ENCODE measurements around the gene CATSPER4.

Gene CATSPER4

GRCh38 chr1:26233903-26234643 lies 43.7 kb downstream of the CATSPER4 start, which contains the start of gene CEP85:
CEP85 (plus strand) TSS chr1:26234200; CDS start chr1:26239784, 5,584 bp downstream.
- peak within 1 kb of the TSS; percentile 79 for H3K9ac ChIP-seq (ENCODE audit: low read length)
- DNase-seq, result peak; percentile 98
- no peaks in the 10 kb centered on the region for H3K36me3 ChIP-seq (replicated peaks; ENCODE audit: insufficient read depth, low read length)
- peak within 1 kb of the TSS; percentile 90 for H3K4me2 ChIP-seq (ENCODE audit: low read depth, low read length)
- H3K27ac ChIP-seq (ENCODE audit: low read length), result peak within 1 kb of the TSS; percentile 46; the same call in 1 of the 2 replicates
- peaks cover 21% of the 10 kb centered on the region; the same call in 1 of the 2 replicates for H3K4me1 ChIP-seq (ENCODE audit: low read length)
- H3K9me3 ChIP-seq (replicated peaks; ENCODE audit: insufficient read depth, low read length), result no peaks in the 10 kb centered on the region
- peak within 1 kb of the TSS; percentile 97 for H3K4me3 ChIP-seq (ENCODE audit: low read length)
- TF ChIP-seq EZH2 (optimal IDR thresholded peaks at IDR 0.05; ENCODE audit: low read depth, low read length) (no peak), CTCF (IDR thresholded peaks at IDR 0.05; ENCODE audit: low read length) (peak; percentile 90)
- H3K9me2 ChIP-seq (replicated peaks; ENCODE audit: insufficient read depth, low read length), result no peaks in the 10 kb centered on the region
- no peaks in the 10 kb centered on the region for H4K20me1 ChIP-seq (ENCODE audit: insufficient read depth, low read length)
- H3F3A ChIP-seq (ENCODE audit: insufficient read depth, low read length), result no peaks in the 10 kb centered on the region
- peaks cover 48% of the 10 kb centered on the region for H3K79me2 ChIP-seq (ENCODE audit: low read length)
- peak within 1 kb of the TSS; percentile 97 for H2AFZ ChIP-seq (ENCODE audit: low read length)
- H3K27me3 ChIP-seq (replicated peaks; ENCODE audit: insufficient read depth, low read length), result no peaks in the 10 kb centered on the region

- no peaks in the 10 kb centered on the region for H3K9me3 ChIP-seq (replicated peaks; ENCODE audit: insufficient read depth, low read length)
- no peaks in the 10 kb centered on the region for H3K36me3 ChIP-seq (replicated peaks; ENCODE audit: insufficient read depth, low read length)
- peaks cover 21% of the 10 kb centered on the region; the same call in 1 of the 2 replicates for H3K4me1 ChIP-seq (ENCODE audit: low read length)
- H3K27ac ChIP-seq (ENCODE audit: low read length), result peak overlapping the region; percentile 46; the same call in 1 of the 2 replicates
- no peaks in the 10 kb centered on the region for H4K20me1 ChIP-seq (ENCODE audit: insufficient read depth, low read length)
- H3K9ac ChIP-seq (ENCODE audit: low read length), result peak overlapping the region; percentile 79
- no peaks in the 10 kb centered on the region for H3F3A ChIP-seq (ENCODE audit: insufficient read depth, low read length)
- TF ChIP-seq EZH2phosphoT487 (IDR thresholded peaks at IDR 0.05; ENCODE audit: low read length), result no peak
- no peak for TF ChIP-seq EZH2 (optimal IDR thresholded peaks at IDR 0.05; ENCODE audit: low read depth, low read length)
- no peak for TF ChIP-seq CTCF (IDR thresholded peaks at IDR 0.05; ENCODE audit: low read length)
- no peaks in the 10 kb centered on the region for H3K27me3 ChIP-seq (replicated peaks; ENCODE audit: insufficient read depth, low read length)
- peak overlapping the region; percentile 90 for H3K4me2 ChIP-seq (ENCODE audit: low read depth, low read length)
- H3K79me2 ChIP-seq (ENCODE audit: low read length), result peaks cover 56% of the 10 kb centered on the region
- peak; percentile 33 for DNase-seq
- no peaks in the 10 kb centered on the region for H3K9me2 ChIP-seq (replicated peaks; ENCODE audit: insufficient read depth, low read length)
- H3K4me3 ChIP-seq (ENCODE audit: low read length), result peak overlapping the region; percentile 97
- peak overlapping the region; percentile 85 for H2AFZ ChIP-seq (ENCODE audit: low read length)
Observed at GRCh38 chr1:26234644-26235370, 44.4 kb downstream of the CATSPER4 start.

GRCh38 chr1:26237230-26237966 lies 47.0 kb downstream of the CATSPER4 start:
- no peaks in the 10 kb centered on the region for H3K9me3 ChIP-seq (replicated peaks; ENCODE audit: insufficient read depth, low read length)
- no peaks in the 10 kb centered on the region; the same call in 1 of the 2 replicates for H3K36me3 ChIP-seq (replicated peaks; ENCODE audit: insufficient read depth, low read length)
- H3K4me3 ChIP-seq (ENCODE audit: low read length), result peak overlapping the region; percentile 30
- no peak overlapping the region for H2AFZ ChIP-seq (ENCODE audit: low read length)
- no peak overlapping the region for H3K9ac ChIP-seq (ENCODE audit: low read length)
- H3F3A ChIP-seq (ENCODE audit: insufficient read depth, low read length), result no peaks in the 10 kb centered on the region
- no peaks in the 10 kb centered on the region for H3K9me2 ChIP-seq (replicated peaks; ENCODE audit: insufficient read depth, low read length)
- no peak for TF ChIP-seq EZH2phosphoT487 (IDR thresholded peaks at IDR 0.05; ENCODE audit: low read length)
- TF ChIP-seq EZH2 (optimal IDR thresholded peaks at IDR 0.05; ENCODE audit: low read depth, low read length), result no peak
- TF ChIP-seq CTCF (IDR thresholded peaks at IDR 0.05; ENCODE audit: low read length), result no peak
- no peaks in the 10 kb centered on the region for H3K27me3 ChIP-seq (replicated peaks; ENCODE audit: insufficient read depth, low read length)
- peak overlapping the region; percentile 90 for H3K4me2 ChIP-seq (ENCODE audit: low read depth, low read length)
- peak overlapping the region; percentile 26; the same call in 1 of the 2 replicates for H3K27ac ChIP-seq (ENCODE audit: low read length)
- peaks cover 21% of the 10 kb centered on the region; the same call in 1 of the 2 replicates for H3K4me1 ChIP-seq (ENCODE audit: low read length)
- peaks cover 81% of the 10 kb centered on the region for H3K79me2 ChIP-seq (ENCODE audit: low read length)
- peak; percentile 60 for DNase-seq
- no peaks in the 10 kb centered on the region for H4K20me1 ChIP-seq (ENCODE audit: insufficient read depth, low read length)
